ENCODE data around the gene PODXL. TPM values are rescaled to one million over a fixed set of nuclear protein-coding genes. Genes with fewer than 3 reads are reported as not detected.

The PODXL gene
- total RNA-seq, 8 experiments from 2014 or later: 10.2 to 52.7 (median 13.8) TPM

- peaks cover 12 to 14% of the 10 kb centered on the region in 2 donors for H3K4me1 ChIP-seq (replicated peaks in 1 of 2)
- H3K4me3 ChIP-seq: no peak overlapping the region
- in situ Hi-C loops (cut with MboI; ENCODE audit: low pct_unique_long_range_greater_than_20kb in 2 of 9, low sequenced_read_pairs in 9 of 9, unreplicated experiment in 9 of 9): loop anchor here in 2 of 9 experiments (10.0 to 25.0 kb wide), 2 partner anchors 110 to 118 kb away; no protein-coding TSS in a partner anchor
- ATAC-seq (replicated peaks in 6 of 8): peak; percentile 49 to 87 (median 78)
- H3K27ac ChIP-seq: peak overlapping the region in 1 of 2 donors; percentile 75
- 38 to 91% (median 62%) methylated on average over 2 to 4 of the region's 16 CpGs; no CpG with 5 or more reads in 3 of the 10 experiments for WGBS, 10 experiments
Measured at GRCh38 chr7:131544449-131545301, 11.8 kb downstream of the PODXL start.

DNA sequence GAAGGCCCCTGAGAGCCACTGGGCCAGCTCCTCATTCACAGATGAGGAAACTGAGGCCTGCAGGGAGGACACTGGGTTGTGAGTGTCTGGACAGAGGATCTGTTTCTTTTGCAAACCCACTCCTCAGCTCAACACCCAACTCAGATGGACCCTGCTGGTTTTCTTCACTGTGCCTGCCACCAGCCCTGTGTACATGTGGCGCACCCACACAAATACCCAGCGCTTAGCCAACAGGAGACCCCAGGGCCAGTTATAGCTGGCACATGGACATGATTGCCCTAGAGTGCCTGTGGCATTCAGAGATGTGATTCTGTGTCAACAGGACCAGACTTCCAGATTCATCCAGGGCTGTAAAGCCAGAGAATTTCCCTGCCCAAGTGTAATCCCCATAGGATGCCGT is 12.4 kb downstream of the PODXL start:
- in situ Hi-C loops (cut with MboI; ENCODE audit: low pct_unique_long_range_greater_than_20kb in 2 of 9, low sequenced_read_pairs in 9 of 9, unreplicated experiment in 9 of 9): loop anchor here in 2 of 9 experiments (10.0 to 25.0 kb wide), 2 partner anchors 111 to 118 kb away; no protein-coding TSS in a partner anchor
- peaks cover 12 to 14% of the 10 kb centered on the region in 2 donors for H3K4me1 ChIP-seq (replicated peaks in 1 of 2)

DNA sequence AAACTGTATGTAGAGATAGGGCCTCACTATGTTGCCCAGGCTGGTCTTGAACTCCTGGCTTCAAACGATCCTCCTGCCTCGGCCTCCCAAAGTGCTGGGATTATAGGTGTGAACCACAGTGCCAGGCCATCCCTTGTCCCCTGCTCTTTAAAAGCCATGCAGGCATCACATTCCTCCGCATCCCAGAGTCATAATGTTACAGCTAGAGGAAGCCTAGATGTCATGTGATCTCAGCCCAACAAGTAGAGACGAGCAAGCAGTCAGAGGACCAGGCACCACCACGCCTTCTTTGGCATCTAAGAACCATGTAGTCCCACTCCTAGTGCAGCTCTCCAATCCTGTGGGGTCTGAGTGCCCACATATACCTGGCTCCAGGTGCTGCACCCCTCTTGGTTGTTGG is 13.1 kb downstream of the PODXL start:
- no peak overlapping the region for H3K4me3 ChIP-seq
- no peak for ATAC-seq (replicated peaks in 6 of 8)
- peaks cover 12 to 14% of the 10 kb centered on the region in 2 donors for H3K4me1 ChIP-seq (replicated peaks in 1 of 2)
- in situ Hi-C loops (cut with MboI; ENCODE audit: low pct_unique_long_range_greater_than_20kb in 2 of 9, low sequenced_read_pairs in 9 of 9, unreplicated experiment in 9 of 9): loop anchor here in 2 of 9 experiments (10.0 to 25.0 kb wide), 2 partner anchors 112 to 119 kb away; no protein-coding TSS in a partner anchor
- 40 to 96% (median 84%) methylated on average over 1 to 5 of the region's 5 CpGs; no CpG with 5 or more reads in 4 of the 10 experiments for WGBS, 10 experiments
- no peak overlapping the region for H3K27ac ChIP-seq

More for the DNA sequence above, 12.4 kb downstream of the PODXL start:
- 83 to 100% (median 100%) methylated on average over 1 to 2 of the region's 3 CpGs; no CpG with 5 or more reads in 6 of the 10 experiments for WGBS, 10 experiments
- Histone ChIP-seq H3K4me3 (no peak overlapping the region), H3K27ac (no peak overlapping the region)
- no peak for ATAC-seq (replicated peaks in 6 of 8)

DNA sequence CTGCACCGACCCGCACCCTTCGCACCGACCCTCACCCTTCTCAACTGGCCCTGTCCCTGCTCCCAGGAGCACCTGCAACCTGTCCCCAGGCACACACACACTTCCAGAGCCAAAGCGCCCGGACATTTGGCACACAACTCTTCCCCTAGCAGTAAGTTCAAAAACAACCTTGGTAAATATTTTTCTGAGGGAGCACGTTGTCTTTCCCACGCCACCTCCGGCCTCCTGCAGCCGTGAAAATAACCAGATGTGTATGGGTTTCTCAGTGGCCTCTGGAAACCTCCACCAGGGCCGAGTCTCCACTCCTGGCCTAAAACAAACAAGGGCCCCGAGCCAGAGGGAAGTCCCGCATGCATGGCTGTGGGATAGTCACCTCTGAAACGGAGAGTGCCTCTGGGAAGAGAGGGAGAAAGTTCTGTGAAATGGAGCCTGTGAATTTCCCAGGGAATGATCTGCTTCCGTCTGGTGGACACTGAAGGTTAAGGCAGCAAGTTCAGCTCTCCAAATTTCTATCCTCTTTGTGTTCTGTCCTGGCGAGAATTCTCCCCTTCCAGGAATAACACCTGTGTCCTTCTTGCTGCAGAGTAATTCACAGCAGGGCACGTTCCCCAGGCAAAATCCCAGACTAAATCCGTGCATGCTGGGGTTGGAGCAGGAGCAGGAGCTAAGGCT is 15.8 kb downstream of the PODXL start:
- H3K27ac ChIP-seq: no peak overlapping the region
- no peak overlapping the region for H3K4me3 ChIP-seq
- WGBS, 10 experiments: 60 to 91% (median 80%) methylated on average over 1 to 8 of the region's 18 CpGs; no CpG with 5 or more reads in 1 of the 10 experiments

GRCh38 chr7:131538813-131539179 is 17.6 kb downstream of the PODXL start:
- Histone ChIP-seq H3K27ac (no peak overlapping the region), H3K4me3 (no peak overlapping the region), H3K4me1 (replicated peaks in 1 of 2) (no peaks in the 10 kb centered on the region)
- ATAC-seq (replicated peaks in 6 of 8): no peak
- in situ Hi-C loops (cut with MboI; ENCODE audit: low pct_unique_long_range_greater_than_20kb in 2 of 9, low sequenced_read_pairs in 9 of 9, unreplicated experiment in 9 of 9): loop anchor here in 1 of 9 experiments (25.0 kb wide), 1 partner anchor 124 kb away; no protein-coding TSS in a partner anchor
- 80 to 100% (median 94%) methylated on average over 1 to 2 of the region's 7 CpGs; no CpG with 5 or more reads in 6 of the 10 experiments for WGBS, 10 experiments

More for the DNA sequence above, 15.8 kb downstream of the PODXL start:
- in situ Hi-C loops (cut with MboI; ENCODE audit: low pct_unique_long_range_greater_than_20kb in 2 of 9, low sequenced_read_pairs in 9 of 9, unreplicated experiment in 9 of 9): loop anchor here in 2 of 9 experiments (10.0 to 25.0 kb wide), 2 partner anchors 114 to 122 kb away; no protein-coding TSS in a partner anchor
- H3K4me1 ChIP-seq (replicated peaks in 1 of 2): peaks cover 11 to 12% of the 10 kb centered on the region in 2 donors
- ATAC-seq (replicated peaks in 6 of 8): no peak

DNA sequence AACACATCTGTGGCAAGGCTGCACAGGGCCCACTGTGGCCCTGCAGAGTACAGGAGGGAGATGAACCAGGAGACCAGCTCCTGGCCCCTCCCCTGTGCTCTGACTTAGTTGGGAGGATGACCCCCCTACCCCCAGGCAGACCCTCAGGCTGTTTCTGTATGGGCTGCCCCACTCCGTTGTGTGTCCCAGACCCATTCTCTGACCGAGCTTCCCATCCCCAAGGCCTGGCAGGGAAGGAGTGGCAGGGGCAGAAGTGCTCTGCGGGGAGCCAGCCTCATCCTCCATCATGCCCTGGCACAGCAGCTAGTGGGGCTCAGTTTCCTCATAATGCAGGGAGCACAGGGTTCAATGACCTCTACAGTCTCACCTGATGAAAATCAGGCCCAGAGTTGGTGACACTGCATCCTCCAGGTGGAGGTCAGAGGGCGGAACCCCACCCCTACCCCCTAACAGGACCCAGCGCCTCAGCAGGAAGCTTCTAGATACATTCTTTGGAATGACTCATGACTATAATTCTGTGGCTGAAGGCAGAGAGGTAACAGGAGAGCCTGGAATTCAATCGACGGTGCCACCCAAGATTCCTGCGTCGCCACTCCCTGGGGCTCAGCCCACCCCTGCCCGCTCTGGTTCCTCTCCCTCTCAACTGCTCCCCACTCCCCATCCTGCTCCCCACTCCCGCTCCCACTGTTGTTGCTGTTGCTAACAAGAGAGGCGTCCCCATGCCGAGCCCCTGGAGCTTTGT is 18.2 kb downstream of the PODXL start:
- ATAC-seq (replicated peaks in 6 of 8): peak in 3 of 8 experiments; percentile 22 to 41 (median 33)
- no peak overlapping the region for H3K27ac ChIP-seq
- WGBS, 10 experiments: 80 to 100% (median 100%) methylated on average over 1 of the region's 13 CpGs; no CpG with 5 or more reads in 7 of the 10 experiments
- H3K4me1 ChIP-seq (replicated peaks in 1 of 2): no peaks in the 10 kb centered on the region
- in situ Hi-C loops (cut with MboI; ENCODE audit: low pct_unique_long_range_greater_than_20kb in 2 of 9, low sequenced_read_pairs in 9 of 9, unreplicated experiment in 9 of 9): loop anchor here in 1 of 9 experiments (25.0 kb wide), 1 partner anchor 124 kb away; no protein-coding TSS in a partner anchor
- no peak overlapping the region for H3K4me3 ChIP-seq

DNA sequence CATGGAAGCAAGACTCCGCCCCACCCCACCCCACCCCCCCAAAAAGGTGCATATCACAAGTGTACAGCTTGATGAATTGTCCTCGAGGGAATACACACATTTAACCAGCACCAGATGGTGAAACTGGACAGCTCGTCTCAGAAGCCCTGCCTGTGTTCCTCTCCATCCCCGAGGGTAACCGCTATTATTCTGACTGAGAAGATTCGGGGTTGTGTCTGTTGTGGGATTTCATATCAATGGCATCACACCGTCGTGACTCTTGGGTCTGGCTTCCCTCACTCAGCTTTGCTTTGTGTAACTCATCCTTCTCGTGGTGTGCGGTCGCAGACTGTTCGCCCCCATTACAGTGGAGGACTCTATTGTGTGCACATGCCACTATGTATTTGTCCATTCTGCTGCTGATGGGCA is 18.9 kb downstream of the PODXL start:
- in situ Hi-C loops (cut with MboI; ENCODE audit: low pct_unique_long_range_greater_than_20kb in 2 of 9, low sequenced_read_pairs in 9 of 9, unreplicated experiment in 9 of 9): loop anchor here in 1 of 9 experiments (25.0 kb wide), 1 partner anchor 125 kb away; no protein-coding TSS in a partner anchor
- ATAC-seq (replicated peaks in 6 of 8): peak in 5 of 8 experiments; percentile 21 to 73 (median 60)
- WGBS, 10 experiments: 7 to 100% (median 20%) methylated on average over 1 to 5 of the region's 12 CpGs; no CpG with 5 or more reads in 5 of the 10 experiments
- Histone ChIP-seq H3K4me3 (no peak overlapping the region), H3K27ac (no peak overlapping the region), H3K4me1 (replicated peaks in 1 of 2) (no peaks in the 10 kb centered on the region)

GRCh38 chr7:131536361-131536849 is 20.0 kb downstream of the PODXL start:
- no peak overlapping the region for H3K27ac ChIP-seq
- no peaks in the 10 kb centered on the region for H3K4me1 ChIP-seq (replicated peaks in 1 of 2)
- in situ Hi-C loops (cut with MboI; ENCODE audit: low pct_unique_long_range_greater_than_20kb in 2 of 9, low sequenced_read_pairs in 9 of 9, unreplicated experiment in 9 of 9): loop anchor here in 1 of 9 experiments (25.0 kb wide), 1 partner anchor 126 kb away; no protein-coding TSS in a partner anchor
- ATAC-seq (replicated peaks in 6 of 8): no peak
- 83 to 100% (median 95%) methylated on average over 1 to 4 of the region's 7 CpGs; no CpG with 5 or more reads in 2 of the 10 experiments for WGBS, 10 experiments
- no peak overlapping the region for H3K4me3 ChIP-seq

- in situ Hi-C loops (cut with MboI; ENCODE audit: low pct_unique_long_range_greater_than_20kb in 2 of 9, low sequenced_read_pairs in 9 of 9, unreplicated experiment in 9 of 9): loop anchor here in 1 of 9 experiments (25.0 kb wide), 1 partner anchor 128 kb away; no protein-coding TSS in a partner anchor
- WGBS, 10 experiments: 80 to 100% (median 100%) methylated on average over 1 to 4 of the region's 15 CpGs; no CpG with 5 or more reads in 3 of the 10 experiments
- Histone ChIP-seq H3K4me1 (replicated peaks in 1 of 2) (peaks cover 0 to 2% of the 10 kb centered on the region in 2 donors), H3K27ac (no peak overlapping the region), H3K4me3 (no peak overlapping the region)
- ATAC-seq (replicated peaks in 6 of 8): no peak
Measured at GRCh38 chr7:131533566-131534561, 22.6 kb downstream of the PODXL start.

DNA sequence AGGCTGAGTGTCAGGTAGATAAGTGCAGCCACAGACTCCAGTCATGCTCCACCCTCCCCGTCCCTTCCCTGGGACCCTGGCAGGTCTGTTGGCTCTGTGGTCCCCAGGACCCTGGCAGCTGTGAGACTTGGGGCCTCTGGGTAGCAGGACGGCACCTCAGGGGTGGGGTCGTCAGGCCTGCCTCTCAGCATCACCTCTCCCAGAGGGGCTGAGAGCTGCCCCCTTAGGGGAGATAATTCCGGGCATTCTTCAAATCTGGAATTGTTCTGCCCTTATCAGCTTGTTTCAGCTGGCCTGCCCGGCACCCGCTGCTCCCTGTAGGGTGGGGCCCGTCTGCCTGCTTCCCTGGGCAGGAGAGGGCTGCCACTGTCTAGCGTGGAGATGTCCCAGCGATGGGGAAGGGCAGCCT is 23.3 kb downstream of the PODXL start:
- in situ Hi-C loops (cut with MboI; ENCODE audit: low pct_unique_long_range_greater_than_20kb in 2 of 9, low sequenced_read_pairs in 9 of 9, unreplicated experiment in 9 of 9): loop anchor here in 1 of 9 experiments (25.0 kb wide), 1 partner anchor 129 kb away; no protein-coding TSS in a partner anchor
- no peak overlapping the region for H3K4me3 ChIP-seq
- 60 to 100% methylated on average over 2 to 4 of the region's 9 CpGs; no CpG with 5 or more reads in 8 of the 10 experiments for WGBS, 10 experiments
- peaks cover 0 to 2% of the 10 kb centered on the region in 2 donors for H3K4me1 ChIP-seq (replicated peaks in 1 of 2)
- no peak overlapping the region for H3K27ac ChIP-seq
- ATAC-seq (replicated peaks in 6 of 8): no peak
